Measurements from ENCODE around the gene CALU.
A peak's percentile ranks its signal among the peaks of the same experiment; 100 is the strongest.

Gene CALU

DNA sequence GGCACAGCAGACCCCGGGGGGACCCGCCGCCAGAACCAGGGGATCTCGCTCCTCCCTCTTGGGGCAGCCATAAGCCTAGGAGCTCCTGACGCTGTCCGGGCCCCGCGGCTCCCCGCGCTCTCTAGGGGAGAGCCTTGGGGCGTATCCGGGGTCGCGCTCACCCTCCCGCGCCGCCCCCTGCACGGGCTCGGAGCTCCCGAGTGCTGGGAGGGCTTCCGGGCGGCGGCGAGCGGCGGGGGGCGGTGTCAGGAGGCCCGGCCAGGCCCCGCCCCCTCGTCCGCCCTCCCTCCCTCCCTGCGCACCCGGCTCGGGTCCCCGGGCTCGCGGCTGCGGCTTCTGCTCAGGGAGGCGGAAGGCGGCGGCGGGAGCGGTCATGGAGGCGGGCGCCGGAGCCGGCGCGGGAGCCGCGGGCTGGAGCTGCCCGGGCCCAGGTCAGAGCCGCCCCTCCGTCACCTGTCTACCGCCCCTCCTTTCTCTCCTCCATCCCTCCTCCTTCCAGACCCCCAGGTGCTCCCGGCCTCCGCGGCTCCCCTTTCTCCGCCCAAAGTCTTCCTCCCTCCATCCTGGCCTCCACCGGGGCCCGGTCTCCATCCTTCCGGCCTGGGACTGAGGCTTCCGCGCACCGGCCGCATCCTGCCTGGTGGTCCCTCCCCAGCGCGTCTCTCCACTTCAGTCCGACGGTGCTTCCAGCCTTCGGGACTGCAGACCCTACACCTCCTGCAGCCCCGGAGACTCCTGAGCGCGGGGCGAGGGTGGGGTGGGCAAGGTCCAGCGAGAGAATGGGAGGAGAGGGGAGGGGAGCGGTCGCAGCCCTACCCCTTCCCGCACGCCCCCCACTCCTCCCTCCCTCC lies 52.2 kb downstream of the CALU start, which contains the start of gene CCDC136:
Gene CCDC136, plus strand, starts transcription at position 848 of the 851 bp plus-strand sequence. CDS start 444 bp downstream, outside the sequence.
- H3K4me3 Mint-ChIP-seq, result peak within 1 kb of the TSS; percentile 85 to 92 (median 88)
- peaks cover 29% of the 10 kb centered on the region for H3K4me1 Mint-ChIP-seq
- H3K9me3 Mint-ChIP-seq, result no peaks in the 10 kb centered on the region

DNA sequence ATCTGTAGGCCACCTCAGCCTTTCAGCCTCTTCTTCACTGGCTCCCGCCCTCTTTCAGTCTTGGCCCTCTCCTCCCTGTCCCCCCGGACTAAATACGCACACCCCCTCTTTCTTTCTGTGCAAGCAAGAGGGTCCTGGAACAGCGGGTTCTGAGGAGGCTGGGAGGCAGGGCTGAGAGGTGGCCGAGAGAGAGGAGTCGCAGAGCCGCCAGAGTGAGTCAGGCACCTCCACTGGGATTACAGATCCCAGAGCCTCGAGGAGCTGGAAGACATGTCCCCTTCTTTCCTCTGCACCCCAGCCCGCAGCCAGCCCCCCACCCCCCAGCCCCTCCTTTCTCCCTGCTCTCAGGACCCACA lies 52.8 kb downstream of the CALU start:
- H3K4me3 Mint-ChIP-seq, result peak overlapping the region; percentile 85 to 92 (median 88)
- H3K27ac Mint-ChIP-seq, result no peak overlapping the region
- no peak for TF ChIP-seq CTCF (IDR thresholded peaks at IDR 0.05; ENCODE audit: unreplicated experiment in 3 of 3)
- peaks cover 32% of the 10 kb centered on the region for H3K4me1 Mint-ChIP-seq
- H3K36me3 Mint-ChIP-seq (ENCODE audit: low read depth), result peaks cover 24% of the 10 kb centered on the region
- H3K27me3 Mint-ChIP-seq (ENCODE audit: low read depth), result peaks cover 21% of the 10 kb centered on the region
- no peaks in the 10 kb centered on the region for H3K9me3 Mint-ChIP-seq

More for the DNA sequence above, 52.2 kb downstream of the CALU start, which contains the start of gene CCDC136:
- no peak for TF ChIP-seq CTCF (IDR thresholded peaks at IDR 0.05; ENCODE audit: unreplicated experiment in 3 of 3)
- peaks cover 20% of the 10 kb centered on the region for H3K36me3 Mint-ChIP-seq (ENCODE audit: low read depth)
- no peak within 1 kb of the TSS for H3K27ac Mint-ChIP-seq
- H3K27me3 Mint-ChIP-seq (ENCODE audit: low read depth), result peaks cover 21% of the 10 kb centered on the region

GRCh38 chr7:128792471-128793180 lies 53.5 kb downstream of the CALU start:
- no peak overlapping the region for H3K27ac Mint-ChIP-seq
- peak overlapping the region; percentile 83 to 92 (median 88) for H3K4me3 Mint-ChIP-seq
- H3K27me3 Mint-ChIP-seq (ENCODE audit: low read depth), result peaks cover 21% of the 10 kb centered on the region
- H3K4me1 Mint-ChIP-seq, result peaks cover 32% of the 10 kb centered on the region
- TF ChIP-seq CTCF (IDR thresholded peaks at IDR 0.05; ENCODE audit: unreplicated experiment in 3 of 3), result no peak
- no peaks in the 10 kb centered on the region for H3K9me3 Mint-ChIP-seq
- peaks cover 31% of the 10 kb centered on the region for H3K36me3 Mint-ChIP-seq (ENCODE audit: low read depth)

GRCh38 chr7:128793181-128793547 lies 54.0 kb downstream of the CALU start:
- peaks cover 31% of the 10 kb centered on the region for H3K36me3 Mint-ChIP-seq (ENCODE audit: low read depth)
- H3K27ac Mint-ChIP-seq, result no peak overlapping the region
- TF ChIP-seq CTCF (IDR thresholded peaks at IDR 0.05; ENCODE audit: unreplicated experiment in 3 of 3), result no peak
- H3K27me3 Mint-ChIP-seq (ENCODE audit: low read depth), result peaks cover 21% of the 10 kb centered on the region
- no peaks in the 10 kb centered on the region for H3K9me3 Mint-ChIP-seq
- H3K4me3 Mint-ChIP-seq, result peak overlapping the region in 2 of 3 experiments; percentile 83 to 92
- H3K4me1 Mint-ChIP-seq, result peaks cover 32% of the 10 kb centered on the region

DNA sequence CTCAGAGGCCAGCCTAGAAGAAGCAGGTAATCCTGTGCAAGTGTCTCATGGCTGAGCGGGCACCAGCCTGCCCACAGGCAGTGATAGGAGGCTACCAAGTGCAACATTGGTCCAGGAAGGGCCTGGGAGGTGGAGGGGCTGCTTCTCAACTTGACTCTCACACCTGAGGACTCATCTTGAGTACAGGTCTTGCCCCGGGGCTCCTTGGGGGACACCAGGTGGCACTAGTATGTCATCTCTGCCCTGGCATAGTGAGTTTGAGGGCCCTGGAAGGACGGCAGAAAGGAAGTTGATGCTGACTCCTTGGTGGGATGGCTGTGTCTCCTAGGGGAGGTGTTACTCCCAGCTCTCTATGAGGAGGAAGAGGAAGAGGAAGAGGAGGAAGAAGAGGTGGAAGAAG lies 54.9 kb downstream of the CALU start:
- peaks cover 31% of the 10 kb centered on the region for H3K36me3 Mint-ChIP-seq (ENCODE audit: low read depth)
- H3K4me3 Mint-ChIP-seq, result peak overlapping the region; percentile 43 to 59 (median 56)
- no peaks in the 10 kb centered on the region for H3K9me3 Mint-ChIP-seq
- H3K27ac Mint-ChIP-seq, result no peak overlapping the region
- peaks cover 32% of the 10 kb centered on the region for H3K4me1 Mint-ChIP-seq
- peaks cover 13% of the 10 kb centered on the region for H3K27me3 Mint-ChIP-seq (ENCODE audit: low read depth)
- no peak for TF ChIP-seq CTCF (IDR thresholded peaks at IDR 0.05; ENCODE audit: unreplicated experiment in 3 of 3)

Measured in nephron (organoid).